Measurements from ENCODE around the gene KLF13. TPM values are rescaled to one million over a fixed set of nuclear protein-coding genes. Genes with fewer than 3 reads are reported as not detected.

KLF13 gene
- total RNA-seq, 1 donor from 2014 or later = 235 TPM

DNA sequence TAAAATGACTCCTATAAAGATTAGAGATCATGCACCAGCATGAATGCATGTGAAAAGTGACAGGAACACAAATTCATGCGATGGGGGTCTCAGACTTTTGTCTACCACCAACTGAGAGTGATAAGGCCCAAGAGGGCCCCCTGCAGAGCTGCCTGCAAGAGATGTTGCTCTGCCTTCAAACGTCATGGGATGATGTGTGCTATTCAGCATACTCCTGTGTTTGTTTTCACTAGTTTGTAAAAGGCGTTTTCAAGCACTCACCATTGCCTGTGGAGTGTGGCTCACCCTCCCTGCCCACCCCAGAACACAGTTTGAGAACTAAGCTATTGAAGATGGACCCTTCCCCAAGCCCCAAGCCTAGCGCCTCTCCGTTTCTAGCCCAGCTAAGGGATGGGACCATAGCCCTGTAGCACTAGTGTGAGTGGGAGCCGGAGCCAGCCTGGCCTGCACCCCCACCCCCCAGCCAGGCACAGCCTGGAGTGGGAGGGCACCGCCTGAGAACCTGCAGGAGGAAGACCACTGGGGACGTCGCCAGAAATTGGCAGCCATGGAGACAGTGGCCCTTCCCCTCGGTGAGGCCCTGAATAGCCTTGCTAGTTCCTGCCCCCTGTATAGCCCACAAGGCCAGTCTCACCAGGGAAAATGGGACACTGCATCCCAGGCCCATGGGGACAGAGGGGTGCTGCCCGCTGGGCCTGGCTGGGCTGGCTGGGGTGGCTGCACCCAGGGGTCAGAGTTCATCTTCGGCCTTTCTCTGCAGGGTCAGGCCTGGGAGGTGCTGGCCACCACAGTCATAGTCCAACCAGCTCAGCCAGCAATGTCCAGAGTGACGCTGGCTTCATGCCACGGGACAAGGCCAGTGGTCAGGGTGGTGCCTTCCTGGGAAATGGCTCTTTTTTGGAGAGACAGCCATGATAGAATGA lies 22.6 kb upstream of the KLF13 start:
- TF ChIP-seq, protein P1, sequence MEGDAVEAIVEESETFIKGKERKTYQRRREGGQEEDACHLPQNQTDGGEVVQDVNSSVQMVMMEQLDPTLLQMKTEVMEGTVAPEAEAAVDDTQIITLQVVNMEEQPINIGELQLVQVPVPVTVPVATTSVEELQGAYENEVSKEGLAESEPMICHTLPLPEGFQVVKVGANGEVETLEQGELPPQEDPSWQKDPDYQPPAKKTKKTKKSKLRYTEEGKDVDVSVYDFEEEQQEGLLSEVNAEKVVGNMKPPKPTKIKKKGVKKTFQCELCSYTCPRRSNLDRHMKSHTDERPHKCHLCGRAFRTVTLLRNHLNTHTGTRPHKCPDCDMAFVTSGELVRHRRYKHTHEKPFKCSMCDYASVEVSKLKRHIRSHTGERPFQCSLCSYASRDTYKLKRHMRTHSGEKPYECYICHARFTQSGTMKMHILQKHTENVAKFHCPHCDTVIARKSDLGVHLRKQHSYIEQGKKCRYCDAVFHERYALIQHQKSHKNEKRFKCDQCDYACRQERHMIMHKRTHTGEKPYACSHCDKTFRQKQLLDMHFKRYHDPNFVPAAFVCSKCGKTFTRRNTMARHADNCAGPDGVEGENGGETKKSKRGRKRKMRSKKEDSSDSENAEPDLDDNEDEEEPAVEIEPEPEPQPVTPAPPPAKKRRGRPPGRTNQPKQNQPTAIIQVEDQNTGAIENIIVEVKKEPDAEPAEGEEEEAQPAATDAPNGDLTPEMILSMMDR (IDR thresholded peaks at IDR 0.05) = no peak
- H3K4me3 ChIP-seq = no peak overlapping the region
- H3K27ac ChIP-seq = no peak overlapping the region
- peak in 1 of 2 donors; percentile 60 for DNase-seq (ENCODE audit: low spot score in 2 of 2)
- H3K9me3 ChIP-seq = no peaks in the 10 kb centered on the region
- H3K27me3 ChIP-seq = no peaks in the 10 kb centered on the region
- intact Hi-C loops (cut with DNase I) = no loop called here
- H3K36me3 ChIP-seq = no peaks in the 10 kb centered on the region
- no peaks in the 10 kb centered on the region for H3K4me1 ChIP-seq

DNA sequence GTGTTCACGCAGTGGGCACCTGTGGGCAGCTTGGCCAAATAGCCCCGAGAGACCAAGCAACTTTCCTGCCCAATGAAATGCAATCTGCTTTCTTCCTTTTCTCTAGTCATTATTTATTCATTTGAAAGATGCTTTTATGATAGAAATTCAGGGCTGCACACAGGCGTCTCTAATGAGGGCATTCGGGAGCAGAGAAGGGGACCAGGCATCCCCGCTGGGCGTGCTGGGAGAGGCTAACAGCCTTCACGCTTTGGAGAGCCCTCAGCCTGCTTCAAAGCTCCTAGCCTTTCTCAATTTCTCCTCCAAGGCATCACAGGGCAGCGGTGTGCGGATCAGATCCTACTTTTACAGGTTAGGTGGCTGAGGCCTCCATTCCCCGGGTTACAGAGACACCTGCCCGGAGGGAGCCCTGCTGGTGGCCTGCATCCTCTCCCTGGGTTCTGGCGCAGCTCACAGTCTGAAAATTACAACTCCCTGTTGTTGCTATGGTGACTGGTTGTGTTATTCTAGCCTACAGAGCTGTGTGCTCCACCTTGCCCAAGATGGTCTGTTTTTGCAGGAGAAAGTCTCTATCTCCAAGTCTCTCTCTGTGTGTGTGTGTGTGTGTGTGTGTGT lies 21.8 kb upstream of the KLF13 start:
- H3K27ac ChIP-seq = no peak overlapping the region
- no peak overlapping the region for H3K4me3 ChIP-seq
- intact Hi-C loops (cut with DNase I) = loop anchor here (5.0 kb wide), 1 partner anchor 38 kb away; no protein-coding TSS in a partner anchor
- H3K27me3 ChIP-seq = no peaks in the 10 kb centered on the region
- H3K36me3 ChIP-seq = no peaks in the 10 kb centered on the region
- no peaks in the 10 kb centered on the region for H3K4me1 ChIP-seq
- H3K9me3 ChIP-seq = no peaks in the 10 kb centered on the region
- DNase-seq (ENCODE audit: low spot score in 2 of 2) = peak in 1 of 2 donors; percentile 48
- TF ChIP-seq, protein P1 (IDR thresholded peaks at IDR 0.05) = no peak

DNA sequence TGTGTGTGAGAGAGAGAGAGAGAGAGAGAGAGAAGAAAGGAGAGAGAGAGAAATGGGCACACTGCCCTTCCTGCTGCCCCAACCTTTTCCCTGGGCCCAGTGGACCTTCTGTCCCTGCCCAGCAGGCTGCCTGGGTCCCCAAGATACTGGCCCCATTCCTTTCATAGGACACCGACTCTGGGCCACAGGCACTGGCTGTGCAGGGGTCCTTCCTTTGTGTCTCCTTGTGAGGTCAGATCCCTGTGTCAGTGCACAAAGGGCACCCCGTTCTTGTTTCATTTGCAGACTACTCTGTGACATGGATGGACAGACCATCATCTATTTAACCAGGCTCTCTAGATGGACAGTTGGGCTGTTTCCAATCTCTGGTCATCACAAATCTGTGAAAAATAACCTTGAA lies 21.3 kb upstream of the KLF13 start:
- TF ChIP-seq, protein P1 (IDR thresholded peaks at IDR 0.05) = no peak
- H3K36me3 ChIP-seq = no peaks in the 10 kb centered on the region
- DNase-seq (ENCODE audit: low spot score in 2 of 2) = no peak
- no peaks in the 10 kb centered on the region for H3K27me3 ChIP-seq
- H3K9me3 ChIP-seq = no peaks in the 10 kb centered on the region
- H3K4me3 ChIP-seq = no peak overlapping the region
- H3K27ac ChIP-seq = no peak overlapping the region
- intact Hi-C loops (cut with DNase I) = loop anchor here (5.0 kb wide), 1 partner anchor 38 kb away; no protein-coding TSS in a partner anchor
- H3K4me1 ChIP-seq = no peaks in the 10 kb centered on the region

DNA sequence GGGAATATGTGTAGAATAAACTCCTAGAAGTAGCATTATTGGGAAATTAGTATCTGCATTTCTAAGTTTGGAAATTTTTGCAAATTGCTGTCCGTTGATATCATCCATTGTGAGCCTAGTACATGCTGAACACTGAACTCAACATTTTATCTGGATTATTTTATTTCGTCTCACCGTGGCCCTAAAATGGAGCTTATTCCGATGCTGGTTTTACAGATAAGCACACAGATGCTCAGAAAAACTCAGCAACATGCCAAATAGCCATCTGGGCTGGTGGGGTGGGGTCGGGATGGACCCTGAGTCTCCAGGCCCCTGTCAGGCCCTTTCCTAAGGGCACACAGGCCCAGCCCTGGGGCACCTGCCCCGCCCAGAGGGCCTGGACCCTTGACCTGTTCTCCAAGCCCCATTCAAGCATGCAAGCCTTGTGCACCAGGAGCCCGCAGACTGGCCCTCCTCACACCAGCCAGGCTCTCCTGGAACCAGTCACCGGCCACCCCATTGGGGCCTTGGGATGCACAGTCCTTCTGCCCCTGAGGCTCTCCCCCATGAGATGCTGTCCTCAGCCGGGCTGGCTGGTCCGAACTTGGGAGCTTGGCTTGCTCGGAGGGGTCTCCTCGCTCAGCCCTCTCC lies 20.7 kb upstream of the KLF13 start:
- H3K4me3 ChIP-seq = no peak overlapping the region
- H3K27ac ChIP-seq = no peak overlapping the region
- H3K36me3 ChIP-seq = no peaks in the 10 kb centered on the region
- no peaks in the 10 kb centered on the region for H3K4me1 ChIP-seq
- intact Hi-C loops (cut with DNase I) = loop anchor here (5.0 kb wide), 1 partner anchor 39 kb away; no protein-coding TSS in a partner anchor
- TF ChIP-seq, protein P1 (IDR thresholded peaks at IDR 0.05) = no peak
- H3K9me3 ChIP-seq = no peaks in the 10 kb centered on the region
- no peaks in the 10 kb centered on the region for H3K27me3 ChIP-seq
- DNase-seq (ENCODE audit: low spot score in 2 of 2) = peak in 1 of 2 donors; percentile 54

DNA sequence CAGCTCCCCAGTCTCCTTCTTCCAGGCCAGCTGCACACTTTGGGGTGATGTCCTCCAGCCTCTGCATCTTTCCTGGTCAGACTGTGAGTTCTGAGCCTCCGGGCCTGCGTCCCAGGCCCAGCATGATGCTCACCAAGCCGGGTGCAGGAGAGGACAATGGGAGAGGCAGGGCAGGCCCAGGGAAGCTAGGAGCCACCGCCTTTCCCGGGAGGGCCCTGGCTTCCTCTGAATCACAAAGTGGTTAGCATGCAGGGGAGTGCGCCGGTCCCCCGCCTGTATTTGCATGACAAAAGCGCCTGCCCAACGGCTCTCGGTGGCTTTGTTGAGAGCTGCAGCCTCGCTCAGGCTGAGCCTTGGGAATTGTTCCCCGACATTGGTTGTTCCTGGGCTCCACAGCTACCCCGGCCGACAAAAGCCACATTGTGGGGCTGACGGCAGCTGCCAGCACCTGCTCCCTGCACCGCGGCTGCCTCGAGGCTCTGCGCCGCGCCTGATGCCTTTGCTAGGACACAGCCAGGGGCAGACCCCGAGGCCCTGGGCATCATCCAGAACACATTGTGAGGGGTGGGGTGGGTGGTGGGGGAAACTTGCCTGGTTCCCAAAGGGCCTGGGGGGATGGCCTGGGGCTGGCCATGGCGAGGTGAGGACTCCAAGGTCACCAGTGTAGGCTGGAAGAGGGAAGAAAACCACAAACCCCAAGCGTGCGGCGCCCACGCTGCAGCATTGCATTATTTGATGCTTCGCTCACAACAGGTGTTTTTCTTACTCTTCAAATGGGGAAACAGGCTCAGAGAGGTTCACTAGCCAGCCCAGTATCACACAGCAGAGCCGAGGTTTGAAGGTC lies 20.0 kb upstream of the KLF13 start:
- Histone ChIP-seq H3K9me3 (no peaks in the 10 kb centered on the region), H3K4me3 (no peak overlapping the region), H3K36me3 (no peaks in the 10 kb centered on the region), H3K27ac (no peak overlapping the region), H3K27me3 (no peaks in the 10 kb centered on the region), H3K4me1 (no peaks in the 10 kb centered on the region)
- TF ChIP-seq, protein P1 (IDR thresholded peaks at IDR 0.05) = no peak
- peak in 1 of 2 donors; percentile 59 for DNase-seq (ENCODE audit: low spot score in 2 of 2)
- intact Hi-C loops (cut with DNase I) = loop anchor here (5.0 kb wide), 1 partner anchor 39 kb away; no protein-coding TSS in a partner anchor
